ENCODE measurements around the gene LCMT1.

GRCh38 chr16:25172831-25173230, 61.3 kb downstream of the LCMT1 start:
- TF ChIP-seq CTCF (IDR thresholded peaks at IDR 0.05): no peak
- TF ChIP-seq ATF6 (CRISPR knock-in tag; IDR thresholded peaks at IDR 0.05): no peak
- TF ChIP-seq FOXJ3 (CRISPR knock-in tag; IDR thresholded peaks at IDR 0.05; ENCODE audit: borderline replicate concordance): no peak
- TF ChIP-seq SMAD3 (CRISPR knock-in tag; IDR thresholded peaks at IDR 0.05; ENCODE audit: borderline replicate concordance): no peak
- TF ChIP-seq ZNF281 (CRISPR knock-in tag; IDR thresholded peaks at IDR 0.05): no peak
- TF ChIP-seq MXD4 (CRISPR knock-in tag; IDR thresholded peaks at IDR 0.05; ENCODE audit: borderline replicate concordance): no peak
- TF ChIP-seq ELF4 (CRISPR knock-in tag; IDR thresholded peaks at IDR 0.05; ENCODE audit: low read depth): no peak
- no peak for TF ChIP-seq ZBTB43 (CRISPR knock-in tag; IDR thresholded peaks at IDR 0.05)
- TF ChIP-seq ATF3 (CRISPR knock-in tag; conservative IDR thresholded peaks at IDR 0.05): no peak
- TF ChIP-seq MLX (CRISPR knock-in tag; IDR thresholded peaks at IDR 0.05): no peak
